ENCODE results near the gene C19orf38. TPM values are rescaled to one million over a fixed set of nuclear protein-coding genes. Genes with fewer than 3 reads are reported as not detected.

C19orf38 gene
- total and polyA plus RNA-seq, 4 experiments from 2014 or later, result 0.21 to 0.49 (median 0.36) TPM; not detected in 1

- Histone ChIP-seq H3K9me3 (ENCODE audit: control insufficient read depth in 1 of 2, low read length in 2 of 2) (no peaks in the 10 kb centered on the region), H3K36me3 (ENCODE audit: insufficient read depth, low read length) (peaks cover 25% of the 10 kb centered on the region), H3K4me1 (ENCODE audit: insufficient read depth, low read length) (no peaks in the 10 kb centered on the region), H3K4me3 (ENCODE audit: low read length in 2 of 2) (no peak overlapping the region), H3K27me3 (ENCODE audit: insufficient read depth, low read length) (no peaks in the 10 kb centered on the region), H3K27ac (ENCODE audit: low read depth, low read length) (no peak overlapping the region)
- Mint-ChIP-seq H3K4me3 (no peak overlapping the region), H3K36me3 (peaks cover 22 to 36% of the 10 kb centered on the region in 2 donors), H3K4me1 (peaks cover 3 to 9% (median 7%) of the 10 kb centered on the region in 4 donors), H3K9me3 (no peaks in the 10 kb centered on the region), H3K27me3 (no peaks in the 10 kb centered on the region), H3K27ac (peak overlapping the region in 2 of 7 donors; percentile 47 to 66)
- POLR2A ChIA-PET (ENCODE audit: partially characterized antibody), result no interaction called here
- intact Hi-C loops (cut with micrococcal nuclease), result no loop called here
- DNase-seq, result no peak
- CTCF ChIA-PET (ENCODE audit: partially characterized antibody), result no interaction called here
Observed at GRCh38 chr19:10815969-10816644, 32.1 kb upstream of the C19orf38 start.

- DNase-seq, result no peak
- H3K4me1 Mint-ChIP-seq, result peaks cover 3 to 9% (median 7%) of the 10 kb centered on the region in 4 donors
- Histone ChIP-seq H3K27me3 (ENCODE audit: insufficient read depth, low read length) (no peaks in the 10 kb centered on the region), H3K4me1 (ENCODE audit: insufficient read depth, low read length) (no peaks in the 10 kb centered on the region), H3K27ac (ENCODE audit: low read depth, low read length) (no peak overlapping the region), H3K9me3 (ENCODE audit: control insufficient read depth in 1 of 2, low read length in 2 of 2) (no peaks in the 10 kb centered on the region), H3K36me3 (ENCODE audit: insufficient read depth, low read length) (peaks cover 28% of the 10 kb centered on the region), H3K4me3 (ENCODE audit: low read length in 2 of 2) (no peak overlapping the region)
- intact Hi-C loops (cut with micrococcal nuclease), result no loop called here
- H3K27me3 Mint-ChIP-seq, result no peaks in the 10 kb centered on the region
- ChIA-PET CTCF (ENCODE audit: partially characterized antibody) (no interaction called here), POLR2A (ENCODE audit: partially characterized antibody) (no interaction called here)
- no peak overlapping the region for H3K4me3 Mint-ChIP-seq
- H3K36me3 Mint-ChIP-seq, result peaks cover 24 to 37% of the 10 kb centered on the region in 2 donors
- H3K27ac Mint-ChIP-seq, result peak overlapping the region in 2 of 7 donors; percentile 47 to 66
- H3K9me3 Mint-ChIP-seq, result no peaks in the 10 kb centered on the region
Observed at GRCh38 chr19:10816691-10817090, 31.5 kb upstream of the C19orf38 start.

- H3K27ac Mint-ChIP-seq, result no peak overlapping the region
- CTCF ChIA-PET (ENCODE audit: partially characterized antibody), result interaction anchor here (1.4 kb wide), 1 partner anchor 100 kb away, joined by 4 read pairs; the partner anchor contains the start of gene DNM2
Observed at GRCh38 chr19:10817291-10818038, 30.8 kb upstream of the C19orf38 start.

GRCh38 chr19:10818301-10819123, 29.7 kb upstream of the C19orf38 start:
- POLR2A ChIA-PET (ENCODE audit: partially characterized antibody), result no interaction called here
- Histone ChIP-seq H3K9me3 (ENCODE audit: control insufficient read depth in 1 of 2, low read length in 2 of 2) (no peaks in the 10 kb centered on the region), H3K27me3 (ENCODE audit: insufficient read depth, low read length) (no peaks in the 10 kb centered on the region), H3K4me1 (ENCODE audit: insufficient read depth, low read length) (no peaks in the 10 kb centered on the region), H3K4me3 (ENCODE audit: low read length in 2 of 2) (no peak overlapping the region), H3K27ac (ENCODE audit: low read depth, low read length) (no peak overlapping the region), H3K36me3 (ENCODE audit: insufficient read depth, low read length) (peaks cover 30% of the 10 kb centered on the region)
- Mint-ChIP-seq H3K4me1 (peaks cover 0 to 5% (median 3%) of the 10 kb centered on the region in 4 donors), H3K9me3 (no peaks in the 10 kb centered on the region), H3K4me3 (no peak overlapping the region), H3K27ac (peak overlapping the region in 1 of 7 donors; percentile 35), H3K27me3 (no peaks in the 10 kb centered on the region), H3K36me3 (peaks cover 24 to 34% of the 10 kb centered on the region in 2 donors)
- CTCF ChIA-PET (ENCODE audit: partially characterized antibody), result interaction anchor here (0.8 to 1.4 kb wide), 2 partner anchors 101 to 116 kb away, joined by 3 to 4 read pairs; partner anchors contain the start of gene DNM2
- no peak for DNase-seq
- intact Hi-C loops (cut with micrococcal nuclease), result no loop called here

More at GRCh38 chr19:10817291-10818038, 30.8 kb upstream of the C19orf38 start:
- Histone ChIP-seq H3K27ac (ENCODE audit: low read depth, low read length) (no peak overlapping the region), H3K4me3 (ENCODE audit: low read length in 2 of 2) (no peak overlapping the region), H3K4me1 (ENCODE audit: insufficient read depth, low read length) (no peaks in the 10 kb centered on the region), H3K36me3 (ENCODE audit: insufficient read depth, low read length) (peaks cover 31% of the 10 kb centered on the region), H3K9me3 (ENCODE audit: control insufficient read depth in 1 of 2, low read length in 2 of 2) (no peaks in the 10 kb centered on the region), H3K27me3 (ENCODE audit: insufficient read depth, low read length) (no peaks in the 10 kb centered on the region)
- POLR2A ChIA-PET (ENCODE audit: partially characterized antibody), result no interaction called here
- intact Hi-C loops (cut with micrococcal nuclease), result no loop called here
- Mint-ChIP-seq H3K9me3 (no peaks in the 10 kb centered on the region), H3K27me3 (no peaks in the 10 kb centered on the region), H3K4me1 (peaks cover 3 to 9% (median 7%) of the 10 kb centered on the region in 4 donors), H3K4me3 (no peak overlapping the region), H3K36me3 (peaks cover 24 to 37% of the 10 kb centered on the region in 2 donors)
- no peak for DNase-seq

GRCh38 chr19:10819124-10820060, 28.8 kb upstream of the C19orf38 start:
- peak overlapping the region in 5 of 7 donors; percentile 27 to 97 (median 48) for H3K27ac Mint-ChIP-seq
- intact Hi-C loops (cut with micrococcal nuclease), result no loop called here

GRCh38 chr19:10820173-10820572, 28.0 kb upstream of the C19orf38 start:
- Mint-ChIP-seq H3K27ac (peak overlapping the region; percentile 29 to 97 (median 78)), H3K36me3 (peaks cover 29 to 45% of the 10 kb centered on the region in 2 donors)
- POLR2A ChIA-PET (ENCODE audit: partially characterized antibody), result interaction anchor here (1.5 kb wide), 1 partner anchor 16 kb away, joined by 6 read pairs; the partner anchor contains the start of gene TMED1

More at GRCh38 chr19:10819124-10820060, 28.8 kb upstream of the C19orf38 start:
- Mint-ChIP-seq H3K27me3 (no peaks in the 10 kb centered on the region), H3K4me3 (no peak overlapping the region), H3K9me3 (no peaks in the 10 kb centered on the region), H3K4me1 (peaks cover 0 to 5% (median 3%) of the 10 kb centered on the region in 4 donors), H3K36me3 (peaks cover 30 to 41% of the 10 kb centered on the region in 2 donors)
- no peak for DNase-seq
- H3K4me1 ChIP-seq (ENCODE audit: insufficient read depth, low read length), result no peaks in the 10 kb centered on the region
- H3K27ac ChIP-seq (ENCODE audit: low read depth, low read length), result no peak overlapping the region
- ChIA-PET POLR2A (ENCODE audit: partially characterized antibody) (no interaction called here), CTCF (ENCODE audit: partially characterized antibody) (interaction anchor here (0.8 kb wide), 1 partner anchor 117 kb away, joined by 3 read pairs; no protein-coding TSS in a partner anchor)
- no peaks in the 10 kb centered on the region for H3K9me3 ChIP-seq (ENCODE audit: control insufficient read depth in 1 of 2, low read length in 2 of 2)
- no peaks in the 10 kb centered on the region for H3K27me3 ChIP-seq (ENCODE audit: insufficient read depth, low read length)
- peaks cover 39% of the 10 kb centered on the region for H3K36me3 ChIP-seq (ENCODE audit: insufficient read depth, low read length)
- H3K4me3 ChIP-seq (ENCODE audit: low read length in 2 of 2), result no peak overlapping the region

More at GRCh38 chr19:10820173-10820572, 28.0 kb upstream of the C19orf38 start:
- H3K4me1 ChIP-seq (ENCODE audit: insufficient read depth, low read length), result no peaks in the 10 kb centered on the region
- no peaks in the 10 kb centered on the region for H3K9me3 ChIP-seq (ENCODE audit: control insufficient read depth in 1 of 2, low read length in 2 of 2)
- CTCF ChIA-PET (ENCODE audit: partially characterized antibody), result interaction anchor here (1.1 to 4.5 kb wide), 4 partner anchors 16 to 103 kb away, joined by 5 to 29 read pairs (median 8); partner anchors contain the start of genes DNM2 and TMED1
- H3K4me3 ChIP-seq (ENCODE audit: low read length in 2 of 2), result no peak overlapping the region
- no peaks in the 10 kb centered on the region for H3K9me3 Mint-ChIP-seq
- H3K27me3 Mint-ChIP-seq, result no peaks in the 10 kb centered on the region
- peaks cover 47% of the 10 kb centered on the region for H3K36me3 ChIP-seq (ENCODE audit: insufficient read depth, low read length)
- no peak for DNase-seq
- intact Hi-C loops (cut with micrococcal nuclease), result no loop called here
- H3K27ac ChIP-seq (ENCODE audit: low read depth, low read length), result no peak overlapping the region
- peaks cover 0 to 3% (median 3%) of the 10 kb centered on the region in 4 donors for H3K4me1 Mint-ChIP-seq
- no peak overlapping the region for H3K4me3 Mint-ChIP-seq
- H3K27me3 ChIP-seq (ENCODE audit: insufficient read depth, low read length), result no peaks in the 10 kb centered on the region

Data from CD4-positive, alpha-beta memory T cell (primary cell).